ENCODE results near the gene MGA.

The MGA gene

DNA sequence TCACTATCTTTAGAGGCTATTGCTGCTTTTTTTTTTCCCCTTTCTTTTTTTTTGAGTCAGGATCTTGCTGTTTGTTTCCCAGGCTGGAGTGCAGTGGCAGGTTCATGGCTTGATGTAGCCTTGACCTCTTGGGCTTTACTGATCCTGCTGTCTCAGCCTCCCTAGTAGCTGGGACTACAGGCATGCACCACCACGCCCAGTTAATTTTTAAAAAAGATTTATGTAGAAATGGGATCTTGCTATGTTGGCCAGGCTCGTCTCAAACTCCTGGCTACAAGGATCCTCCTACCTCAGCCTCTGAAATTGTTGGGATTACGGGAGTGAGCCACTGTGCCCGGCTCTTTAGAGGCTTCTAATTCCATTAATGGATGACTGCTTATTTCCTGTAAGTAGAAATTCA lies 15.1 kb downstream of the MGA start:
- Mint-ChIP-seq H3K4me3 (no peak overlapping the region), H3K27ac (no peak overlapping the region), H3K9me3 (ENCODE audit: low read depth) (no peaks in the 10 kb centered on the region), H3K27me3 (no peaks in the 10 kb centered on the region), H3K4me1 (ENCODE audit: low read depth) (peaks cover 64% of the 10 kb centered on the region), H3K36me3 (peaks cover 6% of the 10 kb centered on the region)

DNA sequence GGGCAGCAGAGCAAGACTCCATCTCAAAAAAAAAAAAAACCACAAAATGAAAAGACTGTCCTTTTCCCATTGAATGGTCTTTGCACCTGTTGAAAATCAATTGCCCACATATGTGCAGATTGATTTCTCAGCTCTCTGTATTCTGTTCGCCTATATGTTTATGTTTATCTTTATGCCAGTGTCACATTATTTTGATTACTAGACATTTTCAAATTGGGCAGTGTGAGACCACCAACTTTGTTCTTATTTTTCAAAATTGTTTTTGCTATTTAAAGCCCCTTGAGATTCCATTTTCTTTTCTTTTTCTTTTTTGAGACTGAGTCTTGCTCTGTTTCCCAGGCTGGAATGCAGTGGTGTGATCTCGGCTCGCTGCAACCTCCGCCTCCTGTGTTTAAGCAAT lies 18.5 kb downstream of the MGA start:
- Mint-ChIP-seq H3K27me3 (no peaks in the 10 kb centered on the region), H3K27ac (no peak overlapping the region), H3K4me3 (peak overlapping the region; percentile 46), H3K4me1 (ENCODE audit: low read depth) (peaks cover 62% of the 10 kb centered on the region), H3K9me3 (ENCODE audit: low read depth) (no peaks in the 10 kb centered on the region), H3K36me3 (peaks cover 9% of the 10 kb centered on the region)

DNA sequence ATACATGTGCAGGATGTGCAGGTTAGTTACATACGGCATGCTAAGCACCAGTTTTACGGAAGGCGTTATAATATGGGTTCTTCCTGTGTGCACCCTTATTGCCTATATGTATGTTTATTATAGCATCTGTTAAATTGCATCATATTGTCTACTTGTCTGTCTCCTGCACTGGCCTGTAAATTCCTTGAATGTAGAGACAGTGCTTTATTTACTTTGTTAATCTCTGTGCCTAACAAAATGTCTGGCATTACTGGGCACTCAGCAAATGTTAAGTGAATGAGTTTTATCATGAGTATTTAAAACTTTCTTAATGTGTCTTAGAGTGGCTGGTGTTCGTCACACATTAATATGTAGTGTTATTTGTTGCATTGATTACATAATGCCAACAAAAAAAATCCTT lies 23.8 kb downstream of the MGA start:
- Mint-ChIP-seq H3K4me3 (no peak overlapping the region), H3K36me3 (peaks cover 2% of the 10 kb centered on the region), H3K9me3 (ENCODE audit: low read depth) (no peaks in the 10 kb centered on the region), H3K4me1 (ENCODE audit: low read depth) (peaks cover 80% of the 10 kb centered on the region), H3K27me3 (no peaks in the 10 kb centered on the region), H3K27ac (no peak overlapping the region)

- H3K4me3 Mint-ChIP-seq: no peak overlapping the region
- no peaks in the 10 kb centered on the region for H3K36me3 Mint-ChIP-seq
- H3K9me3 Mint-ChIP-seq (ENCODE audit: low read depth): no peaks in the 10 kb centered on the region
- H3K27me3 Mint-ChIP-seq: no peaks in the 10 kb centered on the region
- H3K27ac Mint-ChIP-seq: no peak overlapping the region
- peaks cover 85% of the 10 kb centered on the region for H3K4me1 Mint-ChIP-seq (ENCODE audit: low read depth)
Measured at GRCh38 chr15:41688671-41689070, 28.5 kb downstream of the MGA start.

GRCh38 chr15:41689083-41689482 lies 28.9 kb downstream of the MGA start:
- Mint-ChIP-seq H3K27me3 (no peaks in the 10 kb centered on the region), H3K9me3 (ENCODE audit: low read depth) (no peaks in the 10 kb centered on the region), H3K36me3 (no peaks in the 10 kb centered on the region), H3K27ac (no peak overlapping the region), H3K4me3 (no peak overlapping the region), H3K4me1 (ENCODE audit: low read depth) (peaks cover 83% of the 10 kb centered on the region)

GRCh38 chr15:41689834-41690233 lies 29.6 kb downstream of the MGA start:
- Mint-ChIP-seq H3K27me3 (no peaks in the 10 kb centered on the region), H3K4me1 (ENCODE audit: low read depth) (peaks cover 78% of the 10 kb centered on the region), H3K9me3 (ENCODE audit: low read depth) (no peaks in the 10 kb centered on the region), H3K4me3 (peak overlapping the region; percentile 18), H3K27ac (peak overlapping the region; percentile 50), H3K36me3 (no peaks in the 10 kb centered on the region)

DNA sequence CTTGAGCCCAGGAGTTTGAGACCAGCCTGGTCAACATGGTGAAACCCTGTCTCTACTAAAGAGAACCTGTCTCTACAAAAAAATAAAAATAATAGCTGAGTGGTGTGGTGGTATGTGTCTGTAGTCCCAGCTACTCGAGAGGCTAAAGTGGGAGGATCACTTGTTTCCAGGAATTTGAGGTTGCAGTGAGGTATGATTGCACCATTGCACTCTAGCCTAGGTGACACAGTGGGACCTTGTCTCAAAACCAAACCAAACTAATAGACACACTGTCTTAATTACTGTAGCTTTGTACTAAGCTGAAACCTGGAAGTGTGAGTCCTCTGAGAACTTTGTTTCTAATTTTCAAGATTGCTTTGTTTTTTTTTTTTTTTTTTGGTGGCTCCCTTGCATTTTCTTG lies 30.4 kb downstream of the MGA start:
- Mint-ChIP-seq H3K4me3 (peak overlapping the region; percentile 27), H3K4me1 (ENCODE audit: low read depth) (peaks cover 76% of the 10 kb centered on the region), H3K9me3 (ENCODE audit: low read depth) (no peaks in the 10 kb centered on the region), H3K27ac (peak overlapping the region; percentile 50), H3K36me3 (no peaks in the 10 kb centered on the region), H3K27me3 (no peaks in the 10 kb centered on the region)

- no peaks in the 10 kb centered on the region for H3K9me3 Mint-ChIP-seq (ENCODE audit: low read depth)
- peak overlapping the region; percentile 96 for H3K27ac Mint-ChIP-seq
- H3K4me1 Mint-ChIP-seq (ENCODE audit: low read depth): peaks cover 79% of the 10 kb centered on the region
- peaks cover under 1% of the 10 kb centered on the region for H3K36me3 Mint-ChIP-seq
- H3K4me3 Mint-ChIP-seq: peak overlapping the region; percentile 55
- H3K27me3 Mint-ChIP-seq: no peaks in the 10 kb centered on the region
Measured at GRCh38 chr15:41691471-41691870, 31.3 kb downstream of the MGA start.

DNA sequence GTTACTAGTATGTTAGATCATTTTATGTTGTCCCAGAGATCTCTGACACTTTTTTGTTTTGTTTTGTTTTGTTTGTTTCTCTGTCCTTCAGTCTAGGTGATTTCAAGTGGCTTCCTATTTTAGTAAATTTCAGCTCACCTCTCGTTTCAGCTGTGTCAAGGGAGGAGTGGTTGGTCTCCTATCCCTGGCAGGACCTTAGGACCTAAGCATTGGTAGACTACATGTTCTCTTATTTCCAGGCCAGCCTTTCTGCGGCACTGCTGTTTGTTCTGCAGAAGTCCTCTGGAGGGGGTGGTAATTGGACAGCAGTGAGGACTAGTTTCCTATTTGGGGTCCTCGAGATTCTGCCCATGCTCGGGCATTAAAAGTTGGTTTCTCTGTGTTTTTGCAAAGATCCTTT lies 31.8 kb downstream of the MGA start:
- Mint-ChIP-seq H3K4me1 (ENCODE audit: low read depth) (peaks cover 79% of the 10 kb centered on the region), H3K4me3 (peak overlapping the region; percentile 55), H3K27ac (peak overlapping the region; percentile 96), H3K27me3 (no peaks in the 10 kb centered on the region), H3K9me3 (ENCODE audit: low read depth) (no peaks in the 10 kb centered on the region), H3K36me3 (peaks cover 3% of the 10 kb centered on the region)

DNA sequence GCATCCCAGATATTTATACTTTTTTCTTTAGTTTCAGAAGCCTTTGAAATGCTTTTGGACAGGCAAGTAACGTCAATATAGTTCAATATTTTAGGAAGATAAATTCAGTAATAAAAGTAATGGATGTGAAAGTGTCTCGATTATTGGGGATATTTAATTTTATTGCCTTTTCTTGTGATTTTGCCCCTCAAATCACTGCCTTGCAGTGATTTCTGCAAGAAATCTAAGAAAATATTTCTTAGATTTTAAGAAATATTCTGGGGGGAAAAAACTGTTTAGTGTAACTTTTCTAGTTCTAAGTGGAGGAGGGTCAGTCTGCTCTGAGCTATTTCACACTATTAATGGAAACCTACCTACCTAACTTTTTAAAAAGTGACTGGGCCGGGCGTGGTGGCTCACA lies 33.6 kb downstream of the MGA start:
- H3K27me3 Mint-ChIP-seq: no peaks in the 10 kb centered on the region
- H3K4me1 Mint-ChIP-seq (ENCODE audit: low read depth): peaks cover 67% of the 10 kb centered on the region
- H3K36me3 Mint-ChIP-seq: peaks cover 3% of the 10 kb centered on the region
- no peaks in the 10 kb centered on the region for H3K9me3 Mint-ChIP-seq (ENCODE audit: low read depth)
- no peak overlapping the region for H3K4me3 Mint-ChIP-seq
- H3K27ac Mint-ChIP-seq: peak overlapping the region; percentile 90

- H3K9me3 Mint-ChIP-seq (ENCODE audit: low read depth): no peaks in the 10 kb centered on the region
- no peaks in the 10 kb centered on the region for H3K27me3 Mint-ChIP-seq
- peak overlapping the region; percentile 52 for H3K4me3 Mint-ChIP-seq
- H3K36me3 Mint-ChIP-seq: peaks cover 9% of the 10 kb centered on the region
- peak overlapping the region; percentile 79 for H3K27ac Mint-ChIP-seq
- H3K4me1 Mint-ChIP-seq (ENCODE audit: low read depth): peaks cover 61% of the 10 kb centered on the region
Measured at GRCh38 chr15:41695750-41696436, 35.7 kb downstream of the MGA start.

DNA sequence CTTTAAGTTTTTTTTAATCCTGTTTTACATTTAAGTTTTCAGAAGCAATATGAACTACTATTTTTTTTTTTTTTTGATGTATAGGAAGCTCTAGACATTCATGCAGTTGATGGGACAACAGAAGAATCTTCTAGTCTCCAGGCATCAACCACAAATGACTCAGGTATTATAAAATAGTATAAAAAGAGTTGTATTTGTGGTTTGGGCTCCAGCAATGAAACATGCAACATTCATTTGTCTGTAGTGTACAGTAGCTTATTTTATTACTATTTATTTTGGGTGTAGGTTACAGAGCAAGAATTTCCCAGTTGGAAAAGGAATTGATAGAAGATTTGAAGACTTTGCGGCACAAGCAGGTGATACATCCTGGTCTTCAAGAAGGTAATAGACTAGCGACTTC lies 38.6 kb downstream of the MGA start:
- peak overlapping the region; percentile 29 for H3K27ac Mint-ChIP-seq
- no peaks in the 10 kb centered on the region for H3K9me3 Mint-ChIP-seq (ENCODE audit: low read depth)
- peaks cover 12% of the 10 kb centered on the region for H3K36me3 Mint-ChIP-seq
- H3K27me3 Mint-ChIP-seq: no peaks in the 10 kb centered on the region
- peaks cover 48% of the 10 kb centered on the region for H3K4me1 Mint-ChIP-seq (ENCODE audit: low read depth)
- no peak overlapping the region for H3K4me3 Mint-ChIP-seq

DNA sequence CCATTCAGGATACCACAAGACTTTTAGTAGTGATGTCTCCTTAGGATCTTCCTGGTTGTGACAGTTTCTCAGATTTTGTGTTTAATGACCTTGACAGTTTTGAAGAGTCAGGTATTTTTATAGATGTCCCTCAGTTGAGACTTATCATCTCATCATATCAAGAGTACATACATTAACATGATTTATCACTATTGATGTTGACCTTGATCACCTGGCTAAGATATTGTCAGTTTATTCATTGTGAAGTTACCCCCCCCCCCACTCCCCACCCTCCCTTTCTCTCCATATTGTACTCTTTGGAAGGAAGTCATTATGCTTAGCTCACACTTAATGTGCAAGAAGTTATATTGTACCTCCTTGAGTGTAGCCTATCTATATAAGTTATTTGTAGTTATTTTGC lies 42.9 kb downstream of the MGA start:
- H3K27me3 Mint-ChIP-seq: no peaks in the 10 kb centered on the region
- peaks cover 9% of the 10 kb centered on the region for H3K36me3 Mint-ChIP-seq

DNA sequence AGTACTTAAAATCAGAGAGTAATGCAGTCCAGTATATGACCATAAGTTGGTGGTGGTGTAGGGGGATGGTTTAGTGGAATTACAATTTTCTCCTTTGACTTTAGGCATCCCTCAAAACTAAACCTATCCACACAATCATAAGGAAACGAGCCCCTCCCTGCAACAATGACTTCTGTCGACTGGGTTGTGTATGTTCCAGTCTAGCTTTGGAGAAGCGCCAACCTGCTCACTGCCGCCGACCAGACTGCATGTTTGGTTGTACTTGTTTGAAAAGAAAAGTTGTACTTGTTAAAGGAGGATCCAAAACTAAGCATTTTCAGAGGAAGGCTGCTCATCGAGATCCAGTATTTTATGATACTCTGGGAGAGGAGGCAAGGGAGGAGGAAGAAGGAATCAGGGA lies 52.8 kb downstream of the MGA start:
- H3K4me3 Mint-ChIP-seq: no peak overlapping the region
- H3K27me3 Mint-ChIP-seq: no peaks in the 10 kb centered on the region
- no peaks in the 10 kb centered on the region for H3K9me3 Mint-ChIP-seq (ENCODE audit: low read depth)
- H3K4me1 Mint-ChIP-seq (ENCODE audit: low read depth): peaks cover 4% of the 10 kb centered on the region
- peaks cover 13% of the 10 kb centered on the region for H3K36me3 Mint-ChIP-seq
- H3K27ac Mint-ChIP-seq: no peak overlapping the region

More for the DNA sequence above, 42.9 kb downstream of the MGA start:
- Mint-ChIP-seq H3K4me1 (ENCODE audit: low read depth) (peaks cover 25% of the 10 kb centered on the region), H3K4me3 (no peak overlapping the region), H3K27ac (no peak overlapping the region), H3K9me3 (ENCODE audit: low read depth) (no peaks in the 10 kb centered on the region)

DNA sequence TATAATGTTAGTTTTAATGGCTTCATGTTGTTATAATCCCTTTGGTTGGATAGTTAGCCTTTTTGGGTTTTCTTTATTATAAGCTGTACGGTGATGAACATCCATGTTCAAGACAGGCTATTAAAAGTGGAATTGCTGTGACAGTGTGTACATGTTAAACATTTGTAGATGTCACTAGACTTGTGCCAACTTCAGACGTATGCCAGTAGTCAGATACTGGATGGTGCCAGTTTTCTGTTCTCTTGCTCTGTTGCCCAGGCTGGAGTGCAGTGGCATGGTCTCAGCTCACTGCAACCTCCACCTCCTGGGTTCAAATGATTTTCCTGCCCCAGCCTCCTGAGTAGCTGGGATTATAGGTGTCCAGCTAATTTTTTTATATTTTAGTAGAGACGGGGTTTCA lies 54.1 kb downstream of the MGA start:
- Mint-ChIP-seq H3K27ac (no peak overlapping the region), H3K4me1 (ENCODE audit: low read depth) (peaks cover 4% of the 10 kb centered on the region), H3K36me3 (peaks cover 13% of the 10 kb centered on the region), H3K4me3 (no peak overlapping the region), H3K27me3 (no peaks in the 10 kb centered on the region), H3K9me3 (ENCODE audit: low read depth) (no peaks in the 10 kb centered on the region)

DNA sequence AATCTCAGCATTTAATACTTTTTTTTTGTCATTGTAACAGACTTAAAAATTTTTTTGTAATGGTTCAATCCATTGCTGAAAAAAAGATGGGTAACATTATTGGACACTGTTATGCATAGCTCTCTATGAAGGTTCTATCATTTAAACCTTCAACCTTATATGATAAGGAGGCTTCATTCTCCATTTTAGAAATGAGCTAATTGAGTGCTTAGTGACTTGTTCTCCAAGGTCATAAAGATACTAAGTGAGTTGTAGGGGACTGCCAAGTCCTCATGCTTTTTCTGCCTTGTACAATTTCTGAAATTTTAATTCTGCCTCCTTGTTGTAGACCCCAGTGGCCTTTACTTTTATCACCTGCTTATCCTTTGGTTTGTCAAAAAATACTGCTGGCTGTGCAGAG lies 56.7 kb downstream of the MGA start:
- H3K4me1 Mint-ChIP-seq (ENCODE audit: low read depth): peaks cover 6% of the 10 kb centered on the region
- no peak overlapping the region for H3K27ac Mint-ChIP-seq
- H3K9me3 Mint-ChIP-seq (ENCODE audit: low read depth): no peaks in the 10 kb centered on the region
- peaks cover 9% of the 10 kb centered on the region for H3K36me3 Mint-ChIP-seq
- H3K4me3 Mint-ChIP-seq: no peak overlapping the region
- H3K27me3 Mint-ChIP-seq: no peaks in the 10 kb centered on the region
